GOT3 (cell line): ENCODE data around the gene NBR1.
"Not testable (repeated sequence)": the region's sequence is repeated elsewhere in the genome, so short reads cannot be mapped to it uniquely, and the experiment has no call there.

Source experiments
- DNase-seq: peaks from one replicate; lab custom pipeline; 2025; ENCODE audit warnings: mixed read lengths; lab: John Stamatoyannopoulos, UW

Gene NBR1

GRCh38 chr17:43212641-43213490 is 41.9 kb downstream of the NBR1 start:
- no peak for DNase-seq

- DNase-seq = no peak
These were observed 42.5 kb downstream of the NBR1 start for GRCh38 chr17:43213545-43213944.

- no peak for DNase-seq
These were observed 44.3 kb downstream of the NBR1 start for GRCh38 chr17:43215341-43215740.

GRCh38 chr17:43216369-43216761 is 45.4 kb downstream of the NBR1 start:
- DNase-seq = no peak

- DNase-seq = no peak
These were observed 46.0 kb downstream of the NBR1 start for GRCh38 chr17:43216762-43217613.

- DNase-seq = no peak
These were observed 46.6 kb downstream of the NBR1 start for GRCh38 chr17:43217614-43218087.

GRCh38 chr17:43219001-43219400 is 48.0 kb downstream of the NBR1 start:
- DNase-seq = no peak

- no peak for DNase-seq
These were observed 48.8 kb downstream of the NBR1 start for GRCh38 chr17:43219746-43220380.

- DNase-seq = no peak
These were observed 49.6 kb downstream of the NBR1 start for GRCh38 chr17:43220511-43221125.

GRCh38 chr17:43224146-43224705 is 53.2 kb downstream of the NBR1 start:
- DNase-seq = no peak

GRCh38 chr17:43226393-43226792 is 55.4 kb downstream of the NBR1 start:
- DNase-seq = no peak

- not testable (repeated sequence) for DNase-seq
These were observed 57.2 kb downstream of the NBR1 start, which contains the start of gene CCDC200 for GRCh38 chr17:43228020-43228782. TSS of gene CCDC200 (minus strand) at chr17:43228623. CDS start at chr17:43228554, 69 bp downstream.

- not testable (repeated sequence) for DNase-seq
These were observed 60.4 kb downstream of the NBR1 start for GRCh38 chr17:43231205-43232020.

GRCh38 chr17:43232021-43232699 is 61.1 kb downstream of the NBR1 start:
- DNase-seq = not testable (repeated sequence)

GRCh38 chr17:43233263-43233662 is 62.2 kb downstream of the NBR1 start:
- DNase-seq = not testable (repeated sequence)

GRCh38 chr17:43233877-43234276 is 62.9 kb downstream of the NBR1 start, which contains the start of gene RNU2-1:
TSS of gene RNU2-1 (minus strand) at chr17:43233977.
- not testable (repeated sequence) for DNase-seq

- not testable (repeated sequence) for DNase-seq
These were observed 68.6 kb downstream of the NBR1 start for GRCh38 chr17:43239597-43239996.

GRCh38 chr17:43240596-43241352 is 69.8 kb downstream of the NBR1 start:
- DNase-seq = not testable (repeated sequence)
